C4-2B (cell line): ENCODE data around the gene GEMIN8.
A peak's percentile ranks its signal among the peaks of the same experiment; 100 is the strongest.

Experiments used
- H3K27ac ChIP-seq: fragments of 450-650 bp; 2 replicates; pipeline ENCODE4 v1.5.1; 2017
- ZFX ChIP-seq: fragments of 450-650 bp; IDR thresholded peaks from 2 replicates; pipeline ENCODE4 v1.6.1; 2017
- TF ChIP-seq, protein P1 (sequence below): fragments of 450-650 bp; conservative IDR thresholded peaks from 2 replicates; pipeline ENCODE4 v1.5.1; 2017; ENCODE audit warnings: mild to moderate bottlenecking

The GEMIN8 gene

GRCh38 chrX:14030174-14030530 lies 460 bp upstream of the GEMIN8 start:
- H3K27ac ChIP-seq, result peak overlapping the region; percentile 78
- no peak for TF ChIP-seq ZFX
- TF ChIP-seq, protein P1, sequence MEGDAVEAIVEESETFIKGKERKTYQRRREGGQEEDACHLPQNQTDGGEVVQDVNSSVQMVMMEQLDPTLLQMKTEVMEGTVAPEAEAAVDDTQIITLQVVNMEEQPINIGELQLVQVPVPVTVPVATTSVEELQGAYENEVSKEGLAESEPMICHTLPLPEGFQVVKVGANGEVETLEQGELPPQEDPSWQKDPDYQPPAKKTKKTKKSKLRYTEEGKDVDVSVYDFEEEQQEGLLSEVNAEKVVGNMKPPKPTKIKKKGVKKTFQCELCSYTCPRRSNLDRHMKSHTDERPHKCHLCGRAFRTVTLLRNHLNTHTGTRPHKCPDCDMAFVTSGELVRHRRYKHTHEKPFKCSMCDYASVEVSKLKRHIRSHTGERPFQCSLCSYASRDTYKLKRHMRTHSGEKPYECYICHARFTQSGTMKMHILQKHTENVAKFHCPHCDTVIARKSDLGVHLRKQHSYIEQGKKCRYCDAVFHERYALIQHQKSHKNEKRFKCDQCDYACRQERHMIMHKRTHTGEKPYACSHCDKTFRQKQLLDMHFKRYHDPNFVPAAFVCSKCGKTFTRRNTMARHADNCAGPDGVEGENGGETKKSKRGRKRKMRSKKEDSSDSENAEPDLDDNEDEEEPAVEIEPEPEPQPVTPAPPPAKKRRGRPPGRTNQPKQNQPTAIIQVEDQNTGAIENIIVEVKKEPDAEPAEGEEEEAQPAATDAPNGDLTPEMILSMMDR, result no peak

DNA sequence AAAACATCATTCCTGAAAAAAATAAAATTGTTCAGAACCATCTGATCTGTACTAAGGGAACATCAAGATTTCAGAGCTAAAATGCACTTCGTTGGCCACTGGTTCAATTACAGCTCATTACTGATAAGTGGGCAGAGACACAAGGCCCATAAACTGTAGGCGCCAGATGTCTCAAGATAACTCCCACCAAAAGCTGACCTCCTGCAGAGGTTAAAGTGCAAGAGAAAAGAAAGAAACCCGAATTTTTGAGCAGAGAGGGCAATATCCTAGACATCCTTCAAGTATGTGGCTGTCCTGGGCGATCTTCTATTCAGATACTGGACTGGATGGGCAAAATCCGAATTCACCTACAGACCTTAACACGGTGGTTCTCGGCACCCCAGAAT lies 660 bp downstream of the GEMIN8 start:
- TF ChIP-seq, protein P1, result no peak
- TF ChIP-seq ZFX, result no peak
- H3K27ac ChIP-seq, result peak overlapping the region; percentile 78

DNA sequence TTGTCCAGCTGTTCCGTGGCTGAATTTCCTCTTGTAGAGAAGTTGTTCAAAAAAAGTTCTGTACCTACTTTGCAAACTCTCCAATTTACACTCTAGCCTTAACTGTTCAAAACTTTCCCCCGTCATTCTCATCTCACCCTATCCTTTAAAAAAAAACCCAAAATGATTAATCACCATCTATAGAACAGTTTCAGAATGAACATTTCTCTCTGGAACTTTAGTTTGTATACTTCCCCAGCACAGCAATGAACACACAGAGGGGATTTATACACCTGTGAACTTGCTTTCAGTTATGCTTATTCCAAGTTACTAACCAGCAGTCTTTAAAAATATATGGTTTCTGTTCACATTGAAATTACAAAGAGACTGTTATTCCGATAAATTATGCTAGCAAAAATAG lies 1.2 kb downstream of the GEMIN8 start:
- TF ChIP-seq, protein P1, result no peak
- TF ChIP-seq ZFX, result no peak
- no peak overlapping the region for H3K27ac ChIP-seq

- TF ChIP-seq, protein P1, result no peak
- TF ChIP-seq ZFX, result no peak
- H3K27ac ChIP-seq, result no peak overlapping the region
These were observed 2.1 kb downstream of the GEMIN8 start for GRCh38 chrX:14027511-14028019.

DNA sequence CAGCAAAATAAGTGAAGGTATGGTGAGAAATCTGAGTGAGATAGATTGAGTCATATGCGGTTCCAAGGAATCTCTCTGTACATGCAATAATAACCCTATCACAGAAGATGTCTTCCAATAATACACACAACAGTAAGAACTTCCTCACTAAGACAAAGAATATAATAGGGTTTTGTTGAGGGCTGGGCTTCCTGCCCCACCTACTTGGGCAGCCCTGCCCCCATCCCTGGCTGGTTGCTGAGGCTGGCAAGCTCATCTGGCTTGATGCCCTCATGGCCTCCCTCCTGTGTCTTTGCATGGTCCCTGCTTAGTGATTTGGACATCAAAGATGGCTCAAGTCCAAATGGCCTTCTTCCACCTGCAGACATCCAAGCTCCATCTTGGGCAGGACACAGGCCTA lies 2.7 kb downstream of the GEMIN8 start:
- no peak for TF ChIP-seq ZFX
- no peak overlapping the region for H3K27ac ChIP-seq

DNA sequence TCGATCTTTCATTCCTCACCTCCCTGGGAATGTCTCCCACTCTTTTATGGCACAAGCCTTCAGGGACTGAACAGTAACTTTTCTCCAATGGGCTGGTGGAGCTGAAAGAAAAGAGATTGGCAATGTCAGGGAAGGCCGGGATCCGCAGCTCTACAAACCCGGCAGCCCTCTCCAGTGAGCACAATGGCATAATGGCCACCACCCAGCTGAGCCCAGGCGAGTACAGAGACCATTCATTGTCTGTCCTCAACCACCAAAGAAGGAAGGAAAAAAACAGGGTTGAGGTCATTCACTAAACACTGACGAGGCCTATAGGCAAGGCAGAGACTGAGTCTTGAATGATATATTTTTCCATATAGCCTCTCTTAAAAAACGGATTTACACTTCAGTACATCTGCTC lies 3.6 kb downstream of the GEMIN8 start:
- no peak overlapping the region for H3K27ac ChIP-seq
- TF ChIP-seq ZFX, result no peak
- TF ChIP-seq, protein P1, result no peak

DNA sequence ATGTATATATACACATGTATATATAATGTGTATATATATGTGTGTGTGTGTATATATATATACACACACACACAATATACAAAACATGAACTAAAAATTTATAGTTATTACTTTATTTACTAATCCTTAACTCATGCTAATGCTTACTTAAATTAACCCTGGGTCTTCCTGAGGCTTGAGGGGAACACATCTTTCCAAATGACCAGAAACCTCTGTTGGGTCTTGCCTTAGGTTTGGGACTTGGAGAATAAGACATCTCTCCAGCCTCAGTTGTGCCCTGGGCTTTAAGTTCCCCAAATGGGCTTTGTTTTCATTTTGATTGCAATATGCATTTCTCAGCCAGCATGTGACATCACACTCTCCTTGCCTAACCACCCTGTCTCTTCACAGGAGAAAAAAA lies 7.7 kb downstream of the GEMIN8 start:
- H3K27ac ChIP-seq, result no peak overlapping the region
- no peak for TF ChIP-seq ZFX
- TF ChIP-seq, protein P1, result no peak

GRCh38 chrX:14017399-14017798 lies 12.3 kb downstream of the GEMIN8 start:
- H3K27ac ChIP-seq, result no peak overlapping the region
- TF ChIP-seq ZFX, result no peak
- TF ChIP-seq, protein P1, result no peak
